GDM1 (cell line): ENCODE measurements around the gene DSCAML1.

Source experiments
- DNase-seq: peaks from one replicate; lab custom pipeline; 2025; lab: John Stamatoyannopoulos, UW

Gene DSCAML1

GRCh38 chr11:117426941-117427340 is 370.1 kb downstream of the DSCAML1 start:
- DNase-seq: no peak

GRCh38 chr11:117426297-117426685 is 370.7 kb downstream of the DSCAML1 start:
- DNase-seq: peak; percentile 38

- no peak for DNase-seq
Measured at GRCh38 chr11:117425679-117426296, 371.2 kb downstream of the DSCAML1 start.

GRCh38 chr11:117424781-117425180 is 372.2 kb downstream of the DSCAML1 start:
- DNase-seq: no peak

GRCh38 chr11:117423046-117423575 is 373.9 kb downstream of the DSCAML1 start:
- no peak for DNase-seq

GRCh38 chr11:117421476-117421875 is 375.5 kb downstream of the DSCAML1 start:
- no peak for DNase-seq

- no peak for DNase-seq
Measured at GRCh38 chr11:117421041-117421440, 376.0 kb downstream of the DSCAML1 start.

GRCh38 chr11:117420598-117420997 is 376.4 kb downstream of the DSCAML1 start:
- DNase-seq: no peak

- DNase-seq: no peak
Measured at GRCh38 chr11:117420143-117420485, 376.9 kb downstream of the DSCAML1 start.

GRCh38 chr11:117419482-117420142 is 377.4 kb downstream of the DSCAML1 start:
- no peak for DNase-seq

GRCh38 chr11:117418737-117419481 is 378.1 kb downstream of the DSCAML1 start:
- no peak for DNase-seq

GRCh38 chr11:117417856-117418255 is 379.2 kb downstream of the DSCAML1 start:
- no peak for DNase-seq

- no peak for DNase-seq
Measured at GRCh38 chr11:117417342-117417741, 379.7 kb downstream of the DSCAML1 start.

- DNase-seq: no peak
Measured at GRCh38 chr11:117415358-117415896, 381.6 kb downstream of the DSCAML1 start.

GRCh38 chr11:117414724-117415123 is 382.3 kb downstream of the DSCAML1 start:
- no peak for DNase-seq

- DNase-seq: no peak
Measured at GRCh38 chr11:117413616-117414015, 383.4 kb downstream of the DSCAML1 start.

GRCh38 chr11:117412653-117413275 is 384.3 kb downstream of the DSCAML1 start:
- DNase-seq: no peak

GRCh38 chr11:117412176-117412575 is 384.8 kb downstream of the DSCAML1 start:
- DNase-seq: no peak

- DNase-seq: no peak
Measured at GRCh38 chr11:117411736-117412135, 385.3 kb downstream of the DSCAML1 start.

GRCh38 chr11:117410861-117411710 is 385.9 kb downstream of the DSCAML1 start:
- no peak for DNase-seq

GRCh38 chr11:117410238-117410637 is 386.8 kb downstream of the DSCAML1 start:
- no peak for DNase-seq
